ENCODE results near the gene FMO4.
"Not testable (repeated sequence)": the region's sequence is repeated elsewhere in the genome, so short reads cannot be mapped to it uniquely, and the experiment has no call there.

FMO4 gene

DNA sequence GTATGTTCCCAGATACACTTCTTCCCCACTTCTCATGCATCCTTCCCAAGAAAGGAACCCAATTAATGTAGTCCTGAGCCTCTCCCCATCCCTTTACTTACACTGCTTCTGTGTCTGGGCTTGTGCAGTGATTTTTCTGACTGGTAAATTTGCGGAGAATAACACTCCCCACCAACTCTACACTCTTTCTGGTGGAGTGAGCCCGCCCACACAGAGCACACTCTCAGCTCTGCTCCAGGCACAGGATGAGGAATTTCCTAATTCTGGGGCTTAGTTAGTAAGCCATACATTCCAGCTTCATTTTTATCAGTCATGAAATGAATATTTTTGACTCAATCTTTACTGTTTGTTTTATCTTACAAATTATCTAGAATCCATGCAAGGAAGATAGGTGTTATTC, 38.6 kb downstream of the FMO4 start:
- H3K4me3 ChIP-seq (ENCODE audit: control insufficient read depth, low read depth, low read length): no peak overlapping the region
- TF ChIP-seq, protein P1, sequence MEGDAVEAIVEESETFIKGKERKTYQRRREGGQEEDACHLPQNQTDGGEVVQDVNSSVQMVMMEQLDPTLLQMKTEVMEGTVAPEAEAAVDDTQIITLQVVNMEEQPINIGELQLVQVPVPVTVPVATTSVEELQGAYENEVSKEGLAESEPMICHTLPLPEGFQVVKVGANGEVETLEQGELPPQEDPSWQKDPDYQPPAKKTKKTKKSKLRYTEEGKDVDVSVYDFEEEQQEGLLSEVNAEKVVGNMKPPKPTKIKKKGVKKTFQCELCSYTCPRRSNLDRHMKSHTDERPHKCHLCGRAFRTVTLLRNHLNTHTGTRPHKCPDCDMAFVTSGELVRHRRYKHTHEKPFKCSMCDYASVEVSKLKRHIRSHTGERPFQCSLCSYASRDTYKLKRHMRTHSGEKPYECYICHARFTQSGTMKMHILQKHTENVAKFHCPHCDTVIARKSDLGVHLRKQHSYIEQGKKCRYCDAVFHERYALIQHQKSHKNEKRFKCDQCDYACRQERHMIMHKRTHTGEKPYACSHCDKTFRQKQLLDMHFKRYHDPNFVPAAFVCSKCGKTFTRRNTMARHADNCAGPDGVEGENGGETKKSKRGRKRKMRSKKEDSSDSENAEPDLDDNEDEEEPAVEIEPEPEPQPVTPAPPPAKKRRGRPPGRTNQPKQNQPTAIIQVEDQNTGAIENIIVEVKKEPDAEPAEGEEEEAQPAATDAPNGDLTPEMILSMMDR (IDR thresholded peaks at IDR 0.05; ENCODE audit: control insufficient read depth, insufficient read depth, low read depth, low read length, missing control alignments): no peak
- no peak for DNase-seq (ENCODE audit: low read depth)

DNA sequence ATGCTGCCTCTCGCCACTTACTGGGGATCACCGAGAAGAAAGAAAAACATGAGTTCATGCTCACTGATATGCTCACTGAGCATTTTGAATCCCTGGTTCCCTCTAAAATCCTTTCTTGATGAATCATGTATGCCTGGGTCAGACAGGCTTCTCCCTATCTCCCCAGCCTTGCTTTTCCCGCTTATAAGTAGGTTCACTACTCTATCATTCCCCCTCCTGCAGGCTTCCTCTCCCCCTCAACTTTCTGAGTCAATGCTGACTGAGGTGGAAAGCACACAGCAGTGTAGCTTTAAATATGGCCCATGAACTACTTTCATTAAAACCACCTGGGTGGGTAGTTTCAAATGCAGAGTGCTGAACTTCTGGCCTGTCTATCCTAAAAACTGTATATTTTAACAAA, 41.7 kb downstream of the FMO4 start:
- peak; percentile 1 for DNase-seq (ENCODE audit: low read depth)
- TF ChIP-seq, protein P1 (IDR thresholded peaks at IDR 0.05; ENCODE audit: control insufficient read depth, insufficient read depth, low read depth, low read length, missing control alignments): no peak
- H3K4me3 ChIP-seq (ENCODE audit: control insufficient read depth, low read depth, low read length): no peak overlapping the region

DNA sequence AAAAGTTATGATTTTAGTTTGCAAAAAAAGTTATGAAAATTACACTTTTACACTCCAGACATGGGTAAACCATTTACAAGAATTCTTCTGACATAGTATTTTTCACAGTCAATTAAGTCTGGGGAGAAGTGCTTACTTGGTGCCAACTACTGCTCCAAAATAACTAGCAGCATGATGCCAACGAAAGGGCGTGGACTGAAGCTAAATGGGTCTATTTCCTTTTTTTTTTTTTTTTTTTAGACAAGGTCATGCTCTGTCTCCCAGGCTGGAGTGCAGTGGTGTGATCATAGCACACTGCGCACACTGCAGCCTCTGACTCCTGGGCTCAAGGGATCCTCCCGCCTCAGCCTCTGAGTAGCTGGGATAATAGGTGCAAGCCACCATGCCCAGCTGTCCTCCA, 43.2 kb downstream of the FMO4 start:
- TF ChIP-seq, protein P1 (IDR thresholded peaks at IDR 0.05; ENCODE audit: control insufficient read depth, insufficient read depth, low read depth, low read length, missing control alignments): no peak
- no peak for DNase-seq (ENCODE audit: low read depth)
- no peak overlapping the region for H3K4me3 ChIP-seq (ENCODE audit: control insufficient read depth, low read depth, low read length)

DNA sequence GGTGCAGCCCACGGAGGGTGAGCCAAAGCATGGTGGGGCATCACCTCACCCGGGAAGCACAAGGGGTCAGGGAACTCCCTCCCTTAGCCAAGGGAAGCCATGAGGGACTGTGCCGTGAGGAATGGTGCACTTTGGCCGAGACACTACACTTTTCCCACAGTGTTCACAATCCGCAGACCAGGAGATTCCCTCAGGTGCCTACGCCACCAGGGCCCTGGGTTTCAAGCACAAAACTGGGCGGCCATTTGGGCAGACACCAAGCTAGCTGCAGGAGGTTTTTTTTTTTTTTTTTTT, 45.3 kb downstream of the FMO4 start:
- not testable (repeated sequence) for DNase-seq (ENCODE audit: low read depth); H3K4me3 ChIP-seq (ENCODE audit: control insufficient read depth, low read depth, low read length)

DNA sequence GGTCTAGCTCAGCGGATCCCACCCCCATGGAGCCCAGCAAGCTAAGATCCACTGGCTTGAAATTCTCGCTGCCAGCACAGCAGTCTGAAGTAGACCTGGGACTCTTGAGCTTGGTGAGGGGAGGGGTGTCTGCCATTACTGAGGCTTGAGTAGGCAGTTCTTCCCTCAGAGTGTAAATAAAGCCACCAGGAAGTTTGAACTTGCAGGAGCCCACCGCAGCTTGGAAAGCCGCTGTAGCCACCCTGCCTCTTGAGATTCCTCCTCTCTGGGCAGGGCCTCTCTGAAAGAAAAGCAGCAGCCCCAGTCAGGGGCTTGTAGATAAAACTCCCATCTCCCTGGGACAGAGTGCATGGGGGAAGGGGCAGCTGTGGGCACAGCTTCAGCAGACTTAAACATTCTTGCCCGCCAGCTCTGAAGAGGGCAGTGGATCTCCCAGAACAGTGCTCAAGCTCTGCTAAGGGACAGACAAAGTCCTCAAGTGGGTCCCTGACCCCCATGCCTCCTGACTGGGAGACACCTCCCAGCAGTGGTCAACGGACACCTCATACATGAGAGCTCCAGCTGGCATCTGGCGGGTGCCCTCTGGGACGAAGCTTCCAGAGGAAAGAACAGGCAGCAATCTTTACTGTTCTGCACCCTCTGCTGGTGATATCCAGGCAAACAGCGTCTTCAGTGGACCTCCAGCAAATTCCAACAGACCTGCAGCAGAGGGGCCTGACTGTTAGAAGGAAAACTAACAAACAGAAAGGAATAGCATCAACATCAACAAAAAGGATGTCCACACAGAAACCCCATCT, 45.9 kb downstream of the FMO4 start:
- H3K4me3 ChIP-seq (ENCODE audit: control insufficient read depth, low read depth, low read length); DNase-seq (ENCODE audit: low read depth): not testable (repeated sequence)

DNA sequence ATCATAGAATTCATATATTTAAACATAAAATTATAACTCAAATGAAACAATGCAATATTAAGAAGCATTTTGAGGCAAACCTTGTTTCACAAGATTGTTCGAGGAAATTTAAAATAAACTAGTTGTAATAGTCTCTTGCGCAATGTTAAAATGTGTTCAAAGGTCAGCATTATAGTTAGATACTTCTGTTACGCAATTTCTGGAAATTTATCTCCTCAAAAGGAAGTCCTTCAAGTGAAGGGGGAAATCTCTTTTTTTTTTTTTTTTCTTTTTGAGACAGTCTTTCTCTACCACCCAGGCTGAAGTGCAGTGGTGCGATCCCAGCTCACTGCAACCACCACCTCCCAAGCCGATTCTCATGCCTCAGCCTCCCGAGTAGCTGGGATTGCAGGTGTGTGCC, 52.1 kb downstream of the FMO4 start:
- DNase-seq (ENCODE audit: low read depth): no peak
- TF ChIP-seq, protein P1 (IDR thresholded peaks at IDR 0.05; ENCODE audit: control insufficient read depth, insufficient read depth, low read depth, low read length, missing control alignments): no peak

DNA sequence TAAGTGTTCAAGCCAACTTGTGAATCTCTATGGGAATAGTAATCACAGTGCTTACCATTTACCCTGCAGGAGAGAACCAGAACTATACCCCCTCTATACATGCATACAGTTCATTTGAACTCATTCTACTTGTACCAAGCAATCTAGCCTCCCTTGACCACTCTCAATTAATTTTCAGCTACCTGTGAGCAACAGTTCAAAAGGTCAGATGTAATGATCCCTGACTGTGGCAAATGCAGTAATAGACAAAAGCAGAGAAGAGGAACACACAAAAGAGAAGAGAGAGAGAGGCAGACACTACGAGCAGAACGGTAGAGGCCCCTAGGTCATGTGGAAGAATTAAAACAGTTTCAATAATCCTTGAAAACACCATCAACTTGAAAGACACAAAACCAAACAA, 52.8 kb downstream of the FMO4 start:
- DNase-seq (ENCODE audit: low read depth): no peak
- no peak overlapping the region for H3K4me3 ChIP-seq (ENCODE audit: control insufficient read depth, low read depth, low read length)
- TF ChIP-seq, protein P1 (IDR thresholded peaks at IDR 0.05; ENCODE audit: control insufficient read depth, insufficient read depth, low read depth, low read length, missing control alignments): no peak

More for the DNA sequence above, 52.1 kb downstream of the FMO4 start:
- no peak overlapping the region for H3K4me3 ChIP-seq (ENCODE audit: control insufficient read depth, low read depth, low read length)

DNA sequence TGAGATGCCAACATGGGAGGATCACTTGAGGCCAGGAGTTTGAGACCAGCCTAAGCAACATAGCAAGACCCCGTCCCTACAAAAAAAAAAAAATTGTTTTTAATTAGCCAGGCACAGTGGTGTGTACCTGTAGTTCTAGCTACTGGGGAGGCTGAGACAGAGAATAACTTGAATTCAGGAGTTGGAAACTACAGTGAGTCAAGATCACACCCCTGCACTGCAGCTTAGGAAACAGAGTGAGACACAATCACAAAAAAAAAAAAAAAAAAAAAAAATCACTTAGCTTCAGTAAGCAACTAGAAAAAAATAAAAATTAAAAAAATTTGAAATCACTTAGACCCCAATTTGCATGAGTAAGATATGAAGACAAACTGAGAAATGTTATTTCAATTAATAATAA, 53.5 kb downstream of the FMO4 start:
- no peak overlapping the region for H3K4me3 ChIP-seq (ENCODE audit: control insufficient read depth, low read depth, low read length)
- DNase-seq (ENCODE audit: low read depth): no peak
- TF ChIP-seq, protein P1 (IDR thresholded peaks at IDR 0.05; ENCODE audit: control insufficient read depth, insufficient read depth, low read depth, low read length, missing control alignments): no peak

Data from AG09309 (cell line).